HG03571 (cell line): ENCODE results near the gene CDYL.
"Not testable (repeated sequence)": the region's sequence is repeated elsewhere in the genome, so short reads cannot be mapped to it uniquely, and the experiment has no call there.

Source experiments
- ATAC-seq: cut with Tn5 transposase; IDR thresholded peaks from one replicate; pipeline ENCODE4 v1.9.1; 2021; ENCODE audit not compliant: unreplicated experiment

Gene CDYL

DNA sequence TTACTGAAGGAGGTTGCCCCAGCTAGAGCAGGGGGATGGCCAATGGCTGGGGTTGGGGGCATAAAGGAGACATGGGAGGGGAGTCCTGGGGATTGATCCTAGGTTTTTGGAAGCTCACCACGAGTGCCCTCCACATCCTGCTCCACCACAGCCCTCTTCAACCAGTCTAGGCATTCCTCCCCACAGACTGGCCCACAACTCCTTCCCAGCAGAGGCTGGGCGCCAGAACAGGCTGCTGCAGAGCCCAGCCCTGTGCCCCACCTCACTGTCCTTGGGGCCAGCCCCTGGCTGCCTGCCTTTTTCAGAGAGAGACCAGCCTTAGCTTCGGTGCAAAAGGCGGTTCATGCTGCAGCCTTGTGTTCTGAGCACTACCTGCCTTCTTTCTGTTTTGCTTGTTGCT, 211.2 kb downstream of the CDYL start:
- ATAC-seq, result no peak

DNA sequence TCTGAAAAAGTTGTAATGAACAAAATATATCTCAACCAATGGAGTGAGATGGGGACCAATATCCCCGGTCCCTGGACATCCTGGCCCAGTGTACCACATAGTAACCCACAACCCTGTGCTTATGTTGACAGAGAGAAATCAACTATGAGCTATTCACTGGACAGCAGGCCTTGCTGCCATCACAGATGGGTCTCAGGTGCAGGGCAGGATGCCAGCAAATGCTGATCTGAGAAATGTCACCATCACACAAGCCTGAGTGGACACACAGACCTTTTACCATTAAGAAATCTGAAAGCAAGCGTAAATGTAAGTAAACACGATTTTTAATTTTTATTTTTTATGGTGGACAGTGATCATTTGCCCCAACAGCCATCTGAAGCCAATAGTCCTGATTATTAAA, 218.5 kb downstream of the CDYL start:
- ATAC-seq, result no peak

DNA sequence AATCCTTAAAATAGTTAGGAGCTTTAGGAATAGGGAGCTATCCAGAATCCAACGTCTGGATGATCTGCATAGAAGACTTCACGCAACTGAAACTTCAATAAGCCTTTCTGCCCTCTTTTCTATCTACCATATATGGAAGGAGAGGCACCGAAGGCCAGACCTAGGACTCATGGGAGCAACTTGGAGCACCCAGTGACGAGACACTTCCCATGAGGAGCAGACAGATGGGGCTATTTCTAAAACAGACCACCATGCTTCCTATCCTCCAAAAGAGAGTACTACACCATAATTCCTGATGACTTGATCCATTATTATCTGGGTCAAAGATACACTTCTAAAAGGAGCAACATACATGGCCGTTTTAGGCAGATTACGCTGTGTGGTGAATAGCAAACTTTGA, 221.7 kb downstream of the CDYL start:
- ATAC-seq, result no peak

GRCh38 chr6:4999586-4999985, 223.4 kb downstream of the CDYL start:
- ATAC-seq, result no peak

- ATAC-seq, result peak; percentile 94
Observed at GRCh38 chr6:5003604-5004372, 227.6 kb downstream of the CDYL start, which contains the start of gene RPP40. Gene RPP40, minus strand, starts transcription at chr6:5004037. Its CDS starts 35 bp downstream, at chr6:5004002.

- ATAC-seq, result no peak
Observed at GRCh38 chr6:5004373-5005037, 228.3 kb downstream of the CDYL start.

- ATAC-seq, result not testable (repeated sequence)
Observed at GRCh38 chr6:5005038-5005433, 228.8 kb downstream of the CDYL start.
